Inflammatory macrophage (primary cell): ENCODE results near the gene RYR2.

Experiments used
- DNase-seq, 2 donors: peaks; one replicate each; pipeline ENCODE4 v3.0.0-alpha.2; 2020 to 2022

The RYR2 gene

DNA sequence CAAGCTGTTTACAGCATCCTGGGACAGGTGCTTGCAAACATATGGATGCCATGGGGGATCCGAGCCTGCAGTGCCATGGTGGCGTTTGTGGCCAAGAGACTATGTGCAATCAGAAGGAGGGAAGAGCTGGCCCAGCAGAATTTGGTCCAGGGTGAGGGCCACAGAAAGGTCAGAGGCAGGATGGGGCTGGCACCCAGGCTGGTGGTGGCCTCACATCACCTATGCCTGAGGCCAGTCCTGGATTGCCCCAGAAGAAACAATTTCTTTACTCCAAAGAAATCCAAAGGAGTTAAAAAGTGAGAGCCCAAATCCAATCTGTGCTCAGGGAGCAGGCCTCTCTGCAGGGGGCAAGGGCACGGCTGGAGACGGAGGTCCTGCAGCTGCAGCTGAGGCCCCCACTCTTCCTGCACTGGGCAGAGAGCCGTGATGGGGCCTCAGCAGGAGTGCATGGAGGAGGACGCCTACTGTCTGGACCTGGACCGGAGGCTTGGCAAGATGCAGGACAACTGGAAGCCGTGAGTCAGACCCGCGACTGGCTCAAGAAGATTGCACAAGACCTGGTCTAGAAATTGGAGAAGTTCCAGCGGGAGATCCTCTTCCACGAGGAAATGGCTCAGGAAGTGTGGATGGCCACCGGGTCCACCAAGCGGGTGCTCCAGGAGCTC lies 163.5 kb downstream of the RYR2 start:
- no peak for DNase-seq

DNA sequence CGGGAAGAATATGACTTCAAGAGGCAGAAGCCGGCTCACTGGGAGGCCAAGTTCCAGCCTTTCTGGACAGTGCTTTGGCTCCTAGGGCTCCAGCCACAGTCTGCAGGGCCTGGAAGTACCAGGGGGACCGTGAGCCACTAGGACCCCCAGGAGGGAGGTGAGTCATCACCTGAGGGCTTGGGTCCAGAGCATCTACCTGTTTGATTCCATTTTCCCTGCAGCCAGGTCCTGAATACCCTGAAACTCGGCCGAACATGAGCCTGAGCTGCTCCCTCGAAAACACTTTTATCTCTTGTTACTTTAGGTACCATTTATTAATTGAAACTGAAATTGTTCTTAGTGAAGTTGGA lies 164.1 kb downstream of the RYR2 start:
- DNase-seq, result no peak

DNA sequence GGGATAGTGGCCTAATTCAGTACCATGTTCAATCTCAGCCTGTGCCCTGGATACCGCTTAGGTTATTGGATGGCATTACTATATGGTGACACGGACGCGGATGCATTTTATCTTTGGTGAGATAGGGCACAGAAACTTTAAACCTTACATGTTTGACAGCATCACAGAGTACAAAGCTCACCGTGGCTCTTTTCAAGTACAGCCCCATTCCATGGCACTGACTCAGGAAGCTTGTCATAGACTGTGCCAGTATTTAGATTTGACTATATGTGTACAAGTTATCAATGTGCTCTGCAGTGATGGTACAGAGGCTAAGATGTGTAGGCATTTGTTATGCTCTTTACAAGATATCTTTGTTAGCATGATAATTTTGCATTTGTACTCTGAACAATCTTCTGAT lies 169.0 kb downstream of the RYR2 start:
- DNase-seq, result no peak

- no peak for DNase-seq
These were observed 169.6 kb downstream of the RYR2 start for GRCh38 chr1:237211540-237211939.

GRCh38 chr1:237219751-237220642 lies 178.0 kb downstream of the RYR2 start:
- DNase-seq, result no peak

- no peak for DNase-seq
These were observed 181.4 kb downstream of the RYR2 start for GRCh38 chr1:237223419-237223818.

GRCh38 chr1:237226177-237226944 lies 184.4 kb downstream of the RYR2 start:
- no peak for DNase-seq

GRCh38 chr1:237227476-237227875 lies 185.5 kb downstream of the RYR2 start:
- no peak for DNase-seq

DNA sequence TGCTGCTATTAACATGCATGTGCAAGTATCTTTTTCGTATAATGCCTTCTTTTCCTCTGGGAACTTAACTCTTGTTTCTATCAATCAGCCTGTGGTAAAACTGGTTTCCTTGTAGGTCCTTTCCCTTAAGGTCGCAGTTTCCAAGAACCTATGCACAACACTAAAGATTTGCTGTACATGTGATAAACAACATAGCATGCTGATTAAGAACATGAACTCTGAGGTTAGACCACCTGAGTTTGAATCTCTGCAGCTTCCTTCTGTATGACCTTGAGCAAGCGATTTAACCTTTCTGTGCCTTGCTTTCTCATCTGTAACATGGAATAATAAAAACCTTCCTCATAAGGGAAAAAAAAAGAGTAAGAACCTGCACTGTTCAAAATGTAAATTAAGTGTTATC lies 186.4 kb downstream of the RYR2 start:
- no peak for DNase-seq

DNA sequence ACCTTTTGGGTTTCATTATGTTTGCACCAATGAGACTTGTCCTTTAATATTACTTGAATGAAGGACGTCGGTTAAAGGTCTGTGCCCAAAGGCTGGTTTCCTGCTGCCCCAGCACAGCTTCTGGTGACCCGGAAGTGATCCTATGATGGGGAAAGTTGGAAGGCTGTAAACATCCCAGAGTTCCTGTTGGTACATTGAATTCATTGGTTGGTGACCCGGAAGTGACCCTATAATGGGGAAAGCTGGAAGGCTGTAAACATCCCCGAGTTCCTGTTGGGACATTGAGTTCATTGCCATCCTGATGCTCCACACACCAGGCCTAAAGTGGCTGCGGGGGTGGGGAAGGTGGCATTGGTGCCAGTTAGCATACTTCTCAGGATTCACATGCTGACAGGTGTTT lies 187.3 kb downstream of the RYR2 start:
- DNase-seq, result no peak

DNA sequence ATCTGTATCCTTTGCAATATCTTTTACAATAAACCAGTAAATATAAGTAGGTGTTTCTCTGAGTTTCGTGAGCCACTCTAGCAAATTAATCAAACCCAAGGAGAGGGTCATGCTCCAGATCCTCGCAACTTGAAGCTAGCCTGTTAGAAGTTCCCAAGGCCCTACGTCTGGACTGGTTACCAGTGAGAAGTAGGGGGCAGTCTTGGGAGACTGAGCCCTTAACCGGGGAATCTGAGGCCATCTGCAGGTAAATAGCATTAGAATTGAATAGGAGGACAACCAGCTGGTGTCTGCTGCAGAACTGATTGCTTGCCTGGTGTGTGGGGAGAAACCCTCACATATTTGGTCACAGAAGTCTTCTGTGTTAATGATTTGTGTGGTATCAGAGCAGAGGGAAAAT lies 190.5 kb downstream of the RYR2 start:
- DNase-seq, result no peak

DNA sequence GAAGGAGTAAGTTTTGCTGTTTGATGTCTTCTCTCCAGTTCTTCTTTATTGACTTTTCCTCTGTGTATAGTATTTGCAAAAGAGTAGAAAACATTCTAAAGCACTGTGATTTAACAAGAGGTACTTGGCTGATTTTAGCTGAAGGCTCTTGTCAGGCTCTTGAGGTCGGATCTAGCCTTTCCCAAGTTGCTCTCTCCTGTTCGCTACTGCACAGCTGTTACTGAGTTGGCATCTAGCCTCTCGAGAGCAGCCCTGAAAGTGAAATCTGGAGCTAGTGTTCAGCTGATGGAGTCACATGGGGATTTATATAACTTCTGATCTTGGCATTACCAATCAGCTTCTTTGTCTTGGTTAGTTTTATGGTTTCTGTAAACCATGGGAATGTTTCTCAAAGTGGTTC lies 193.1 kb downstream of the RYR2 start:
- no peak for DNase-seq

DNA sequence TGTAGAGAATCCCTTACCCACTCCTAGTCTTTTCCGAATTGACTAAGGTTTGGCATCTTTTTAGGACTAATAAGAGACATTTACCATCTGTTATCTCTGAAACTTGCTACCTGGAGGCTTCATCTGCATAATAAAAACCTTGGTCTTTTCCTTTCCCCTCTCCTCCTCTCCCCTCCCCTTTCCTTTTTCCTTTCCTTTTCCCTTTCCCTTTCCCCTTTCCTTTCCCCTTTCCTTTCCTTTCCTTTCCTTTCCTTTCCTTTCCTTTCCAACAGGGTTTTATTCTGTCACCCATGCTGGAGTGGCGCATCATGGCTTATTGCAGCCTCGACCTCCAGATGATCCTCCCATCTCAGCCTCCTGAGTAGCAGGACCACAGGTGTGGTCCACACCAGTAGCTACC lies 195.7 kb downstream of the RYR2 start:
- no peak for DNase-seq

DNA sequence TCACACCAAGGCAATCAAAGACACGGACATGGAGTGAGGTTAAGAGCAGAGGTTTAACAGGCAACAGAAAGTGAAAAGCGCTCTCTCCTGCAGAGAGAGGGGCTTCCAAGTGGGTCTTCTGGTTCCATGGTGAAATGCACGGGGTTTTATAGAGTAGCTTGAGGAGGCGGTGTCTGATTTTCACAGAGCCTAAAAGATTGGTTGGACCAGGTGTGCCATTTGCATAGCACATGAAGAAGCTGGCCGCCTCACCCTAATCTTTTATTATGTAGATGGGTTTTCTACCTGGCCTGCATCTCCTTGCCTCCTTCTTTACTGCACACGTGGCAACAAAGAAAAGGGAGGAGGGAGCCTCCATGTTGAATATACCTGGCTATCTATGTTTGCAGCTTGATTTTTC lies 197.3 kb downstream of the RYR2 start:
- no peak for DNase-seq

DNA sequence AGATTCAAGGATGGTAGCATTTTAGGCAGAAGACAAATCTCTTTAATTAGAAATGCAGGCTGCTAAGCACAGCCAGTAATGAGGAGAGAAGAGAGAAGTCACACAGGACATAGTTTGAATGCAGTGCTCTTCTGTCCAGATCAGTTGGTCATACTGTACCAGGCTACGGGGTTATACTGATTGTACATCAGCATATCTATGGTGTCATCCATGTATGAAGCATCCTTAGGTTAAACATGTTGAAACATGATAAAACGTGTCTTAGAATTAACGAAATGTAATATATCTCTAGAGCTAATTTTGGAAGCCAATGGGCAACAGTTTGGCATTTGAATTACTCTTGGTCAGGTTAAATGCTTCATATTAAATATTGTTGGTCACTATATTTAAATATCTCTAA lies 199.1 kb downstream of the RYR2 start:
- DNase-seq, result no peak

DNA sequence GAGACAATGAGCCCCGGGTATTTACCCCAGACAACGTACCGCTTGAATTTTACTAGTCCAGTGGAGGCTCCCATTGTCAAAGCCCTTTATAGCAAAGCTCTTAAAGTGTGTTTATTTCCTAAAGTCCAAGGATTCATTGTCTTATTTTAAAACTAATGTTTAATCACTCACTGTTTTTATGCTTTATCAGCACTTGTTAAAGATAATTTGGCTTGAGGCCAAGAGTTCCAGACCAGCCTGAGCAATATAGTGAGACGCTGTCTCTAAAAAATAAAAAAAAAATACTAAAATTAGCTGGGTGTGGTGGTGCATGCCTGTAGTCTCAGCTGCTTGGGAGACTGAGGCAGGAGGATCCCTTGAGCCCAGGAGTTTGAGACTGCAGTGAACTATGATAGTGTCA lies 202.8 kb downstream of the RYR2 start:
- DNase-seq, result no peak

DNA sequence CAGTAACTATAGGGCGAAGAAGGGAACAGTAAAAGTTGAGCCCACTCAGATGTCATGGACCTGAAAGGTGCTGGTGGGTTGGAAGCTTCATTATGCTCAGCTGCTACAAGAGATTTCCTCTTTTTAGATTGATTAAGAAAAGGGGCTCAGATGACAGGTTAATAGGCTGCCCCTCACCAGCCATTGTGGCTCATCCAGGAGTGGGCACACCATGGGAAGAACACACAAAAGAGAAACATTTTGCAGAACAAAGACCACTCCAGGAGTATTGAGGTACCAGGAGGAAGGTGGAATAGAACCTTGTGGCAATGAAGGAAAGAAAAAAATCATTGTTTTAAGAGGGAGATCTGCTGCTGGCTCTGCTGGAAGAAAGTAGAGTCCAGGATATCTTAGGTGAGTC lies 205.5 kb downstream of the RYR2 start:
- no peak for DNase-seq

- DNase-seq, result no peak
These were observed 207.1 kb downstream of the RYR2 start for GRCh38 chr1:237249120-237249519.

GRCh38 chr1:237250055-237250454 lies 208.1 kb downstream of the RYR2 start:
- no peak for DNase-seq

DNA sequence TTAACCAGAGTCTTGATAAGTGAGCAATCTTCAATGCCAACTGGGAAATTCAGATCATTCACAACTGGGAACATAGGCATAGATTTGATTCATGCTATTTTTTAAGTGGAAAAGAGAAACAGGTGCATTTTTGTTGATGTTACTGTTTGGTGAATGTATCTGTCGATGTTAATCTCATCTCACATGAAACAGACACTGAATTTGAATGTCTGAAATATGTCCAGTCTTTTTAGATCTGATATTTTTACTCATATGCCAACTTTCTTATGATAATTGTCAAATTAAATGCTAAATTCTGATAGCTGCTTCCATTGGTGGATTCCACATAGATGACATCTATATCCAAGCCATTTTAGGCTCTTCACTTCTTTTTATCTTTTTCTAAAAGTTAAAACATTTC lies 213.1 kb downstream of the RYR2 start:
- DNase-seq, result no peak

DNA sequence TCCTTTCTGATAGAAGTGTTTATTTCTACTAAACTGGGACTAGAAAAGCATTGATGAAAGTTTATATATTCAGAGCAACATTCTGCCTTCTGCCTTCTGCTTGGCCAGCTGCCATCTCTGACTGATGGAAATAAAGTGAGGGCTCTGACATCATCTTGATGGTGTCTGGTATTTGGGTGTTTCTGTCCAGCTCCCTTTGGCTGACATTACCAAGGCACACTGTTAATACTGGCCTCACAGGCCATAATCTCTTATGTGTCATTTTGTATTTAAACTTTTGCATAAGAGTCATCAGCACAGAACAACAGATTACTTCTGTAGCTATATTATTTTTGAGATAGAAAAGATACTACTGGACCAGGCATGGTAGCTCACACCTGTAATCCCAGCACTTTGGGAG lies 216.9 kb downstream of the RYR2 start:
- DNase-seq, result no peak

DNA sequence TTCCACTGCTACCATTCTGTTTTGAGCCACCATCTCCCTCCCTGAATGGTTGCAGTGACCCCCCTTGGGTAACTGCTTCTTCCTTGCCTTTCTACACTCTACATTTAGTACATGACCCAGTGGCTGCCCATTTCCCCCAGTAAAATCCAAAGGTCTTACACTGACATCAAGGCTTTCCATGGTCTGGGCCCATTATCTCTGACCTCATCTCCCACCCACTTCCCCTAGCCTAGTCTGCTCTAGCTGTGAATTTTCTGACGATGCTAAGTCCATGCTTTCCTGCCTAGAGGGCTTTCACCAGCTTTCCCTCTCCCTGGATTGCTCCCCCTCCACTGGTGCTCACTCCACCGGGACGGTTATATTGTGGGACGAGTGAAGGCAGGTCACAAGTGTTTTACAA lies 219.2 kb downstream of the RYR2 start:
- no peak for DNase-seq

DNA sequence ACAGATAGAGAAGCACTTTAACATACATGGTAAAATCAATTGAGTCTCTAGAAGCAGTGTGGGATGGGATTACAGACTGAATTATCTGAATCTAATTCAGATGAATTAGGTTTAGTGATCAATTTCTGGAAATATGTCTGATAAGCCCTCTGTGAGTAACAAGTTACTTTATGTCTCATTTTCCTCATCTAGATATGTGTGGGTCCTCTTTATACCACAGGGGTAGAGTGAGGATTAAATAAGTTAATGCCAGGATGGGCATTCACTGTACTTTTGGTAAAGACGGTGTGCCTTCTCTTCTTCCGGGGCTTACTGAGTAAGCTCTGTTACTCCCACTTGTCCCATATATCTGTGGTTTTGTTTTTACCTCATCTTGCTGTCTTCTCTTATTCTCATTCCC lies 225.8 kb downstream of the RYR2 start:
- DNase-seq, result no peak

DNA sequence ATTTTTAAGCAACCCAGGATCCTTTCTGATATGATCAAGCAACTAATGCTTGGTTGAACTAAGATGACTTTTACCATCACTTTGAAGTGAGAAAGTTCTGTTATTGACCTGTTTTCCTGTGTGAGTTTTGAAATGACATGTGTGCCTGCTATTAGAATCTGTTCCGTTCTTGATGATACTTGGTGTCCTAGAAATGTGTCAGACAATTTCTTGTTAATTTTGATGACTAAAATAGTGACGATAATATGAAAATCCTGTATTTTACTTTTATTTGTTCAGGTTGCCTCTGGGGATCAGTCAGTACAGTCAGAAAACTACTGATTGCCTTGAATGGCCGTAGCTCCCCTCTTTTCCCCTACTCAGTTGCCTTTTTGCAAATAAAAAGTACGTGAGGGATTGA lies 228.0 kb downstream of the RYR2 start:
- no peak for DNase-seq
